ENCODE measurements around the gene DDI2.

GRCh38 chr1:15707239-15707925 is 90.1 kb downstream of the DDI2 start:
- TF ChIP-seq BRD4 (IDR thresholded peaks at IDR 0.05) (no peak), RBM22 (IDR thresholded peaks at IDR 0.05; ENCODE audit: low read depth, low read length, poor library complexity, severe bottlenecking) (no peak), BRCA1 (IDR thresholded peaks at IDR 0.05) (no peak), BRCA1 (CRISPR knock-in tag; IDR thresholded peaks at IDR 0.05) (no peak), ZNF589 (CRISPR knock-in tag; IDR thresholded peaks at IDR 0.05; ENCODE audit: low read depth) (no peak), ZNF311 (CRISPR knock-in tag; IDR thresholded peaks at IDR 0.05) (no peak), NFRKB (IDR thresholded peaks at IDR 0.05; ENCODE audit: low read depth) (no peak), ZHX1 (conservative IDR thresholded peaks at IDR 0.05; ENCODE audit: low read length) (no peak), ZNF644 (tag; IDR thresholded peaks at IDR 0.05; ENCODE audit: low read depth) (no peak), SP2 (IDR thresholded peaks at IDR 0.05; ENCODE audit: extremely low read depth, low read depth, low read length, poor library complexity, severe bottlenecking) (no peak), TBP (optimal IDR thresholded peaks at IDR 0.05; ENCODE audit: low read depth, low read length) (no peak), EZH2 (IDR thresholded peaks at IDR 0.05; ENCODE audit: borderline replicate concordance, low read depth, low read length) (no peak), RCOR1 (IDR thresholded peaks at IDR 0.05; ENCODE audit: borderline replicate concordance in 1 of 2, low read depth in 2 of 2, low read length in 2 of 2) (no peak)
- TF ChIP-seq, protein P1, sequence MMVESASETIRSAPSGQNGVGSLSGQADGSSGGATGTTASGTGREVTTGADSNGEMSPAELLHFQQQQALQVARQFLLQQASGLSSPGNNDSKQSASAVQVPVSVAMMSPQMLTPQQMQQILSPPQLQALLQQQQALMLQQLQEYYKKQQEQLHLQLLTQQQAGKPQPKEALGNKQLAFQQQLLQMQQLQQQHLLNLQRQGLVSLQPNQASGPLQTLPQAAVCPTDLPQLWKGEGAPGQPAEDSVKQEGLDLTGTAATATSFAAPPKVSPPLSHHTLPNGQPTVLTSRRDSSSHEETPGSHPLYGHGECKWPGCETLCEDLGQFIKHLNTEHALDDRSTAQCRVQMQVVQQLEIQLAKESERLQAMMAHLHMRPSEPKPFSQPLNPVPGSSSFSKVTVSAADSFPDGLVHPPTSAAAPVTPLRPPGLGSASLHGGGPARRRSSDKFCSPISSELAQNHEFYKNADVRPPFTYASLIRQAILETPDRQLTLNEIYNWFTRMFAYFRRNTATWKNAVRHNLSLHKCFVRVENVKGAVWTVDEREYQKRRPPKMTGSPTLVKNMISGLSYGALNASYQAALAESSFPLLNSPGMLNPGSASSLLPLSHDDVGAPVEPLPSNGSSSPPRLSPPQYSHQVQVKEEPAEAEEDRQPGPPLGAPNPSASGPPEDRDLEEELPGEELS (CRISPR knock-in tag; IDR thresholded peaks at IDR 0.05; ENCODE audit: borderline replicate concordance), result no peak
